ENCODE data around the gene PMAIP1.

DNA sequence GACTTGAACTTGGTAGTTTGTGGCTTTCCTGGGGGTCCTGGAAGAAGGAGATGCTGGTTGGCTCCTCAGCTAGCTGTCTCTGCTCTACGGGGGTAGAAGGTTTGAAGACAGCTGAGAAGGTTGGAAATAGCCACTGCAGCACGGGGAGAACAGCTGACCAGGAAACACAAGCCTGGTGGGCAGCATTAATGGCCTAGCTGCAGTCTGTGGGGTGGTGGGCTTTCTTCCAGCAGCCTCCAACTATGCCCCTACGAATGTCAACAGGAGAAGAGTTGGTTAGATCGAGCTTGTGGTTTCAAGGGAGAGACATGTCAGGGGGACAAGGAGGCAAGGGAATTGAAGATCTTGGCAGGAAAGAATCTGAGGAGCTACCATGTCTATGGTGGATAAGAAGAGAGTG lies 38.9 kb downstream of the PMAIP1 start:
- TF ChIP-seq, protein P1, sequence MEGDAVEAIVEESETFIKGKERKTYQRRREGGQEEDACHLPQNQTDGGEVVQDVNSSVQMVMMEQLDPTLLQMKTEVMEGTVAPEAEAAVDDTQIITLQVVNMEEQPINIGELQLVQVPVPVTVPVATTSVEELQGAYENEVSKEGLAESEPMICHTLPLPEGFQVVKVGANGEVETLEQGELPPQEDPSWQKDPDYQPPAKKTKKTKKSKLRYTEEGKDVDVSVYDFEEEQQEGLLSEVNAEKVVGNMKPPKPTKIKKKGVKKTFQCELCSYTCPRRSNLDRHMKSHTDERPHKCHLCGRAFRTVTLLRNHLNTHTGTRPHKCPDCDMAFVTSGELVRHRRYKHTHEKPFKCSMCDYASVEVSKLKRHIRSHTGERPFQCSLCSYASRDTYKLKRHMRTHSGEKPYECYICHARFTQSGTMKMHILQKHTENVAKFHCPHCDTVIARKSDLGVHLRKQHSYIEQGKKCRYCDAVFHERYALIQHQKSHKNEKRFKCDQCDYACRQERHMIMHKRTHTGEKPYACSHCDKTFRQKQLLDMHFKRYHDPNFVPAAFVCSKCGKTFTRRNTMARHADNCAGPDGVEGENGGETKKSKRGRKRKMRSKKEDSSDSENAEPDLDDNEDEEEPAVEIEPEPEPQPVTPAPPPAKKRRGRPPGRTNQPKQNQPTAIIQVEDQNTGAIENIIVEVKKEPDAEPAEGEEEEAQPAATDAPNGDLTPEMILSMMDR (IDR thresholded peaks at IDR 0.05) = no peak
- no peak for TF ChIP-seq POLR2AphosphoS5 (IDR thresholded peaks at IDR 0.05)
